Dermis microvascular lymphatic vessel endothelial cell (primary cell): ENCODE data around the gene FCAMR. TPM values are rescaled to one million over a fixed set of nuclear protein-coding genes. Genes with fewer than 3 reads are reported as not detected.

Experiments
- DNase-seq, 2 donors: peaks; one replicate each; pipeline versions ENCODE4 v3.0.0 to v3.0.0-alpha.2; 2010; ENCODE audit warnings: low read depth in 2 of 2
- total RNA-seq: library from RNA; depleted of rRNA; stranded (reverse); fragments of >200 nt; gene quantifications from 2 replicates; pipeline ENCODE4 v1.2.1, GENCODE V29; 2014

Gene FCAMR
- total RNA-seq, 1 donor from 2014 or later = not detected

- DNase-seq = no peak
These were observed 30.5 kb upstream of the FCAMR start for GRCh38 chr1:207000651-207001291.

GRCh38 chr1:206998816-206999215 lies 28.6 kb upstream of the FCAMR start:
- no peak for DNase-seq

- DNase-seq = no peak
These were observed 22.5 kb upstream of the FCAMR start for GRCh38 chr1:206992790-206993189.

DNA sequence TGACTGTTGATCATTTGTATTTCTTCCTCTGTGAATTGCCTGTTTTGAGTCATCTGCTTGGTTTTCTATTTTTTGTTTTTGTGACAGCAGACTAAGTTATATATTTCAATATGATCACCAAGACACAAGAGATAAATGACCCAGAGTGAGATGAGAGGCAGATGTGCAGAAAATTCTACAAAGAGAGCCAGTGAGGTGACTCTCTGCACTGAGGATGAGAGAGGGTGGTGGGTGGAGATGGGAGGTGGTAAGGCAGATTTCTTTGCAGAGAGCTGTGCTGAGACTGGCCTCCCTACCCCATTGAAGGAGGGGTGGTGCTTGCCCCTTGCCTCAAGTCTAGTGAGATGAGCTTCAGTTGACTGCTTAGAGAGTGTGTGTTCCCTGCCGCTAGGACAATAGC lies 17.6 kb upstream of the FCAMR start:
- DNase-seq = no peak

DNA sequence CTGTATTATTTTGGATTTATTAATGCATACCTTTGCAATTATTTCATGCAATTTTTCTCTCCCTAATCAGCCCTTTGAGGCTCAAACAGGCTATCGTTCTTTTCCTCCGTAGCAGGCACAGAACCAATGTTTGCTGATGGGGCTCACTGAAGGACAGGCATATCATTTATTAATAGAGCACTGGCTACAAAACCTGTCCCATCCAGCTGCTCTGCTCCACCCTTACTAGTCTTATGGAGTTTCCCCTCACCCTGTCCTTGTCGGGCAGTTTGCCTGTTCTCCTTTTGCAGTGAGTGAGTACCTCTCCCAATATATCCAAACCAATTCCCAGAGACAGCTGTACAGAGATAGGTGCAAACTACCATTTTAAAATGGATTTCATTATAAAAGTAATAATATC lies 16.6 kb upstream of the FCAMR start:
- no peak for DNase-seq

GRCh38 chr1:206986402-206986801 lies 16.1 kb upstream of the FCAMR start:
- DNase-seq = no peak

DNA sequence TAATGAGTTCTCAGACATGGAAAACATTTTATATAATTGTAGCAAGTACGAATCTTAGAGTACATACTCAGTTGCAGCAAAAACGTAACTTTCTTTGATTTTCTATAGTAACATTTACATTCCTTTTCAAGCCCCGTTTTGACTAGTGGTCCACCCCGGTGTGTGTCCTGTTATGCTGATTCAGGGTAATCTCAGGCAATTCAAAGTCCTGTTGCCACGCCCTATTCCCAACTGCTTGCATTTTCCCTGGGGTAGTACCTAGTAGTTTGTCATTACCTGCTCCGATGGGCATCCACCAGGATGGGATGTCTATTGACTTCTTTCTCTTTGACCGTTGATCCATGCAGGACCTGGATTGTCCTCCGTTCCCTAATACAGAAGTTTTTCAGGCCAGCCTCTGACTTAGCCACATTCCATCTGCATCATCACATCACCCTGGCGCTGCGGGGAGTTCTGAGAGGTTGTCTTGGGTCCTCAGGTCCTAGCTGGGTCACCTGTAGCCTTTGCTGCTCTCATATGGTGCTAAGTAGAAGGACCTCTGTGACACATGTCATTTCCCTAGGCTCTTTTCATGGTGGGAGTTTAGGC lies 15.0 kb upstream of the FCAMR start:
- DNase-seq = no peak

DNA sequence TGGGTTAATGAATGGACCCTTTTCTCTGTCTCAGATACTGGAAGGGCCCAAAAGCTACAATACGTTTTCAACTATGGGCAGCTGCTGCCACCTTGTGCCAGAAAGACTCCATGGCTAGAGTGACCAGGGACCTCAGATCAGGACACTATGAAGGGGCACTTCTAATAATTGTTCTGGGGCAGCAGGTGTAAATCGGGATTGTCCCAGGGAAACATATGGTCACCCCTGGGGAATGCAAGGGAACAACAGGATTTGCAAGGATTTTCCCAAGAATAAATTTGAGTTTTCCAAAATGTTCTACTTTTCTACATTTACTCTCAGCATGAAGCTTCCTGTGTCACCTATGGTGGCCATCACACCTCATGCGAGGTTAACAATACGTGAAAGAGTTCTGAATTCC lies 12.0 kb upstream of the FCAMR start:
- peak; percentile 11 to 35 for DNase-seq

GRCh38 chr1:206979379-206980043 lies 9.3 kb upstream of the FCAMR start:
- DNase-seq = peak in 1 of 2 donors; percentile 12

DNA sequence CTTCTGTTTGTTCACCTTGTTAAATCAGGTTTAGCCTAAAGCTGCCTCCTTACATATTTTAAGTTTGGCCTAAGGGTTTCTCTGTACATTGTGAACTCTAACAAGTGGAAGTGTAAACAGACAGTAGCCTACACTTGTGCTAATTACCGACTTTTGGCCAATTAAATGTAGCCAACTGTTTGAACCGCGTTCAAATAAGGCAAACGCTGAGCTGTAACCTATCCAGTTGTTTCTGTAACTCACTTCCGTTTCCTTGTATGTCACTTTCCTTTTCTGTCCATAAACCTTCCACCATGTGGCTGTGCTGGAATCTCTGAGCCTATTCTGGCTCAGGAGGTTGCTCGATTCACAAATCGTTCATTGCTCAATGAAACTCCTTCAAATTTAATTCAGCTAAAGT lies 8.0 kb upstream of the FCAMR start:
- no peak for DNase-seq

DNA sequence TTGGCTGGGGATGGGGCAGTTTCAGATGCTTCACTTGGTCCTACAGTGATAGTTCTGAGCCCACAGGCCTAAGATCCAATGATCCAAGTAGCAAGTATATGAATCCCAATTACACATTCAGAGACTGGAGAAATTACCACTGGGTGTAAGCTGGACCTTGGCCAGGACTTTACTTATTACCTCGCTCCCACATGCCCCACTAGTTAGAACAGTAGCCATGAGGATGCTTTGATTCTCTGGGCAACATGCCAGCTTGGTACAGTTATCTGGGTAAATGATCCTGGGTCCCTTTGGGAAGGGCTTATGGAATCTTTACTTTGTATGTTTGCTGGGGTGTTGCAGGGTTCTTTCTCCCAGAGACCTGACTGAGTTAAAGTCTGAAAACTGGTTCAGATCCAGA lies 5.0 kb upstream of the FCAMR start:
- no peak for DNase-seq

- DNase-seq = no peak
These were observed 3.9 kb upstream of the FCAMR start for GRCh38 chr1:206974140-206974539.

DNA sequence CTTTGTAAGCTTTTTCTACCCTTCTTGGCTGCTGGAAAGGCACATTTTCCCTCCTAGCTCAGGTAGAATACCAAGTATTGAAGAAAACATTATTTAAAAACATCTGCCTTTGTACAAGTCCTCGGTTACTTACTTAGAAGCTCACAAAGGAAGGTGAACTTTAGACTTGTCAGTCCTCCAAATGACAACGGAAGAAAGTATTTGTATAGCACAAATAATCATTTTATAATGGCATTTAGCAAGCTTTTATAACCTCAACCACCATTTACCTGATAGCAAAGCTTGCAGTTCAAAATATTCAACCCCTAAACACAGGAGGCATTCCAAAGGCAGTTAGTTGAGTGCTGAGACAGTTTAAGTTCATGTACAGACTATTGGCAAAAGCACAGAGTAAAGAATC lies 2.5 kb upstream of the FCAMR start:
- DNase-seq = no peak

GRCh38 chr1:206971029-206971655 lies 882 bp upstream of the FCAMR start:
- no peak for DNase-seq

GRCh38 chr1:206969090-206969489 lies 1.2 kb downstream of the FCAMR start:
- DNase-seq = no peak

- DNase-seq = no peak
These were observed 3.0 kb downstream of the FCAMR start for GRCh38 chr1:206967096-206967849.

- no peak for DNase-seq
These were observed 4.5 kb downstream of the FCAMR start for GRCh38 chr1:206965781-206966180.

DNA sequence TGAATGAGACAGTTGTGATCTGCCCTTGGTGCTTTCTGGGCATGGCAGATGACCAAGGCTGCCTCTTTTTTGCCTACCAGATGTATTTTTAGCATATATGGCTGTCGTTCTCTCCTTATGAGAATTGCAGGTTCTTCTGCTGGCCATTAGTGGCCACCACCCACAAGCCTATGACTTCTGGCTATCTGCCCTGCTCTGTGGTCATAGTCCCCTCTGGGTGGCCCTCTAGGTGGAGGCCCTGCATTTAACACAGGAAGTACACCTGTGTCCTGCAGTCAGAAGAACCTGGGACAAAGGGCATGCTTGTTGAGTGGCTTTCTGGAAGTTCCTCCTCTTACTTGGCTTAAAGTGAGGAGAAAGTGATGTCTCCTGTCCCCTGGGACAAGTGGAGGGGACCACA lies 6.5 kb downstream of the FCAMR start:
- no peak for DNase-seq

DNA sequence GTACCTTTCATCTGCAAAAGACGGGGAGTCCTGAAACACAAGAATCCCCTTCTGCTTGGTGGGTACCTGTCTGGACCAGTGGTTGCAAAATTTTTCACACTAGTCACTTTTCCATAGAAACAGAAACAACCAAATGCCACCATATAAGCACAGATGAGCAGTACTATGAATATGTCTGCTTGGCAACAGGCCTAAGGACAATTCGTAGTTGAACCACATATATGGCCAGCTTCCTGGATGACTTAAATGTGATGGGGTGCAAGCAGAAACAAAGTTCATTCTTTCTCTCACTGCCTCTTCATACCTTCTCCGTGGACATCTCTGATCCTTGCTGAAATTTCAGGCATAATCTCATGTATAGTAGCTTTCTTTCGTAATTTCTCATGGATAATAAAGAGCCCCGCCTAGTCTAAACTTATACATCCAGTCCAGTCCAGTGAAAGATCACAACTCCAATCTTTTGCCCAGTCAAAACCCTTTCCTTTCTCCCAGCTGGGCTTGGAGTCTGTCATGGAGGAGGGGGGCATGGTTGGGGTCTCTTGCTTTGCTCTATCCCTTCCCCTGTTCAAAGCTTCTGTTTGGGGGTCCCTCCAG lies 7.0 kb downstream of the FCAMR start:
- DNase-seq = no peak

- no peak for DNase-seq
These were observed 8.0 kb downstream of the FCAMR start for GRCh38 chr1:206962272-206962671.

DNA sequence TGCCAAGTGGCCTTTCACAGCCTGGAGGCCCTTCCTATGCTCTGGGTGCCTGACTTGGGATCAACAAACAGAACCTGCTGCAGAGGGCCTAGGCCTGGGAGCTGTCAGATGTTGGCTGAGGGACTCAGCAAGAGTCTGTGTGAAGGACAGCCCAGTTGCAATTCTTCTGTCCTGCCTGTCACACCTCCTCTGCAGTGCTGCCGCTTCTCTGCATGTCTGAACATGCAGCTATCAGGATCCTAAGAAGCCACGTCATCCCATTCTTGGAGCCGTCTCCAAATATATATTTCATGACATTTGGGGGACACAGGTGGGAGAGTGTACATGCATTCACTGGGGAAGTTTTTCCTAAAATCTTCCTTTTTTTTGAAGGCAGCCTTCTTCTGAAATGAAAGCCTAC lies 8.6 kb downstream of the FCAMR start:
- DNase-seq = no peak
